ENCODE results near the gene CYP2D6.
"Not testable (repeated sequence)": the region's sequence is repeated elsewhere in the genome, so short reads cannot be mapped to it uniquely, and the experiment has no call there.

Gene CYP2D6

DNA sequence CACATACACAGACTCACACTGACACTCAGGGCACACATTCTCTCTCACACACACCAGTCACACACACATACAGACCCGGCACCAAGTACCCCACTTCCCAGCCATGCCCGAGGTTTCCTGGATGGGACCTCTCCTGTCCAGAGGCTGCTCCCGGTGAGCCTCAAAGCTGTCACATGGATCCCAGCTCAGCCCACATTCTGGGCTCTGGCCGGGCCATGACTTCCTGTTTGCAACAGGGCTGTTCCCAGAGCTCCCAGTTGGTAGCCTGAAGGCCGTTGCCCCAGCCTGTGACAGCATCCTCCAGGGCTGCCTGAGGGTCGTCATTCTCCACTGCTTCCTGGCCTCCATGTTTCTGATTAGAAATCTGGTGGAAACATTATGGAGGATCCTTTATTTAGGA, 14.6 kb upstream of the CYP2D6 start:
- no peaks in the 10 kb centered on the region for H3K27me3 ChIP-seq (ENCODE audit: control insufficient read depth in 5 of 5, insufficient read depth in 4 of 5, low read length in 5 of 5)
- H3K4me3 ChIP-seq (ENCODE audit: low read depth in 1 of 5, low read length in 5 of 5) = no peak overlapping the region
- peaks cover 0 to 5% (median 0%) of the 10 kb centered on the region in 5 donors for H3K4me1 ChIP-seq (ENCODE audit: control insufficient read depth in 5 of 5, insufficient read depth in 5 of 5, low read length in 5 of 5)
- peaks cover 0 to 10% (median 3%) of the 10 kb centered on the region in 5 donors for H3K36me3 ChIP-seq (ENCODE audit: control insufficient read depth in 5 of 5, insufficient read depth in 5 of 5, low read length in 5 of 5)
- H3K9me3 ChIP-seq (ENCODE audit: control insufficient read depth in 5 of 5, low read length in 5 of 5) = no peaks in the 10 kb centered on the region
- no peak overlapping the region for H3K27ac ChIP-seq (ENCODE audit: low read depth, low read length)
- no peak overlapping the region for H3K9ac ChIP-seq (ENCODE audit: low read length in 5 of 5)

DNA sequence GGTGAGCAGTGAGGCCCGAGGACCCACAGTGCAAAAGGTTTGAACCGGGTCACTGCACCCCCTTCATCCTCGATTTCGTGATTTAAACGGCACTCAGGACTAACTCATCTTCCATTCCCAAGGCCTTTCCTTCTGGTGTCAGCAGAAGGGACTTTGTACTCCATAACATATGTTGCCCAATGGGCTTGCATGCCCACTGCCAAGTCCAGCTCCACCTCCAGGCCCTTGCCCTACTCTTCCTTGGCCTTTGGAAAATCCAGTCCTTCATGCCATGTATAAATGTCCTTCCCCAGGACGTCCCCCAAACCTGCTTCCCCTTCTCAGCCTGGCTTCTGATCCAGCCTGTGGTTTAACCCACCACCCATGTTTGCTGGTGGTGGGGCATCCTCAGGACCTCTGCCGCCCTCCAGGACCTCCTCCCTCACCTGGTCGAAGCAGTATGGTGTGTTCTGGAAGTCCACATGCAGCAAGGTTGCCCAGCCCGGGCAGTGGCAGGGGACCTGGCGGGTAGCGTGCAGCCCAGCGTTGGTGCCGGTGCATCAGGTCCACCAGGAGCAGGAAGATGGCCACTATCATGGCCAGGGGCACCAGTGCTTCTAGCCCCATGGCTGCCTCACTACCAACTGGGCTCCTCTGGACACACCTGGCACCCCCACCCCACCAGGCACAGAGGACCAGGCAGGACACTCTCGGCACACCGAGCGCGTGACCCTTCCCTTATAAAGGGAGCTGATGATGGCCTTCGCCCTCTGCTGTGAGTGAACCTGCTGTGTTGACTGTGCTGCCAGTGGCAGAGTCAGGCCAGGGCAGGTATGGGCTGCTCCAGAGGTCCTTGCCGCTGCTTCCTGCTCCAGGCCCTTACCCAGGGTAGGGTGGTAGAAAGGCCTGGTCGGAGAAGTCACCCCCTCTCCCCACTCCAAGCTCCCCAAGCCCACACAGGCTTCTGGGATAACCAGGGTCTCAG, 13.5 kb upstream of the CYP2D6 start:
- H3K4me1 ChIP-seq (ENCODE audit: control insufficient read depth in 5 of 5, insufficient read depth in 5 of 5, low read length in 5 of 5); H3K9me3 ChIP-seq (ENCODE audit: control insufficient read depth in 5 of 5, low read length in 5 of 5); H3K9ac ChIP-seq (ENCODE audit: low read length in 5 of 5); H3K4me3 ChIP-seq (ENCODE audit: low read depth in 1 of 5, low read length in 5 of 5); H3K27me3 ChIP-seq (ENCODE audit: control insufficient read depth in 5 of 5, insufficient read depth in 4 of 5, low read length in 5 of 5); H3K27ac ChIP-seq (ENCODE audit: low read depth, low read length); H3K36me3 ChIP-seq (ENCODE audit: control insufficient read depth in 5 of 5, insufficient read depth in 5 of 5, low read length in 5 of 5): not testable (repeated sequence)

DNA sequence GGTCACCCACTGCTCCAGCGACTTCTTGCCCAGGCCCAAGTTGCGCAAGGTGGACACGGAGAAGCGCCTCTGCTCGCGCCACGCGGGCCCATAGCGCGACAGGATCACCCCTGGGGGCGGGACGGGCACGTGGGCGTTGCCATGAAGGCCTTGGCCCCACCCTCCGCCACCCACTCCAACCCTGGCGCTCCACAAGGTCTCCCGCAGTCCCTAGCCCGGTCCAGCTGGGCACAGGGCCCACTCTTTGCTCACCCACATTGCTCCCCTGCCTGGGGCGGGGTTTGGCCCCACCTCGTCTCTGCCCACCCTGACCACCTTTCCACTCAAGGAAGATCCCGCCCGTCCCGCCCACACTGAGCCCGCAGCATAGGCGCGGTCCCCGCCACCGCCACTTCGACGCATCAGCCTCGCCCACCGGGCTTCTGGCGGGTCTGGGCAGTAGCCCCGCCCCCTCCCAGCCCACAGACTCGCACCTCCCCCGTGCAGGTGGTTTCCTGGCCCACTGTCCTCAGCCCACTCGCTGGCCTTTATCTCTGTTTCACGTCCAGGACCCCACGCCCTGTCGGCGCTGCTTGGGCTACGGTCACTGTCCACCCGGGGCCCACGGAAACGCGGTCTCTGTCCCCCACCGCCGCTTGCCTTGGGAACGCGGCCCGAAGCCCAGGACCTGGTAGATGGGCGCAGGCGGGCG, 12.3 kb upstream of the CYP2D6 start:
- peaks cover 0 to 5% (median 0%) of the 10 kb centered on the region in 5 donors for H3K4me1 ChIP-seq (ENCODE audit: control insufficient read depth in 5 of 5, insufficient read depth in 5 of 5, low read length in 5 of 5)
- H3K27ac ChIP-seq (ENCODE audit: low read depth, low read length) = no peak overlapping the region
- H3K9me3 ChIP-seq (ENCODE audit: control insufficient read depth in 5 of 5, low read length in 5 of 5) = no peaks in the 10 kb centered on the region
- peaks cover 0 to 5% (median 3%) of the 10 kb centered on the region in 5 donors for H3K36me3 ChIP-seq (ENCODE audit: control insufficient read depth in 5 of 5, insufficient read depth in 5 of 5, low read length in 5 of 5)
- no peak overlapping the region for H3K9ac ChIP-seq (ENCODE audit: low read length in 5 of 5)
- H3K27me3 ChIP-seq (ENCODE audit: control insufficient read depth in 5 of 5, insufficient read depth in 4 of 5, low read length in 5 of 5) = no peaks in the 10 kb centered on the region
- H3K4me3 ChIP-seq (ENCODE audit: low read depth in 1 of 5, low read length in 5 of 5) = no peak overlapping the region

DNA sequence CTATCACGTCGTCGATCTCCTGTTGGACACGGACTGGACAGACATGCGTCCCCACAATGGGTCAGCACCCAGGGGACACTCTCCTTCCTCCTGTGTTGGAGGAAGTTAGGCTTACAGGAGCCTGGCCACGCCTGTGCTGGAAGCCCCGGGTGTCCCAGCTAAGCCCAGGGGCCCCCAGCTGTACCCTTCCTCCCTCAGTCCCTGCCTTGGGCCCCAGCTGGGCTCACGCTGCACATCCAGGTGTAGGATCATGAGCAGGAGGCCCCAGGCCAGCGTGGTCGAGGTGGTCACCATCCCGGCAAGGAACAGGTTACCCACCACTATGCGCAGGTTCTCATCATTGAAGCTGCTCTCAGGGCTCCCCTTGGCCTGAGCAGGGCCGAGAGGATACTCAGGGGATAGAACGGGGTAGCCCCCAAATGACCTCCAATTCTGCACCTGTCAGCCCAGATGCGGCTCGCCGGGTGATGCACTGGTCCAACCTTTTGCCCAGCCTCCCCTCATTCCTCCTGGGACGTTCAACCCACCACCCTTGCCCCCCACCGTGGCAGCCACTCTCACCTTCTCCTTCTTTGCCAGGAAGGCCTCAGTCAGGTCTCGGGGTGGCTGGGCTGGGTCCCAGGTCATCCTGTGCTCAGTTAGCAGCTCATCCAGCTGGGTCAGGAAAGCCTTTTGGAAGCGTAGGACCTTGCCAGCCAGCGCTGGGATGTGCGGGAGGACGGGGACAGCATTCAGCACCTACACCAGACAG, 10.9 kb upstream of the CYP2D6 start:
- not testable (repeated sequence) for H3K9ac ChIP-seq (ENCODE audit: low read length in 5 of 5); H3K4me1 ChIP-seq (ENCODE audit: control insufficient read depth in 5 of 5, insufficient read depth in 5 of 5, low read length in 5 of 5); H3K27me3 ChIP-seq (ENCODE audit: control insufficient read depth in 5 of 5, insufficient read depth in 4 of 5, low read length in 5 of 5); H3K9me3 ChIP-seq (ENCODE audit: control insufficient read depth in 5 of 5, low read length in 5 of 5); H3K36me3 ChIP-seq (ENCODE audit: control insufficient read depth in 5 of 5, insufficient read depth in 5 of 5, low read length in 5 of 5); H3K4me3 ChIP-seq (ENCODE audit: low read depth in 1 of 5, low read length in 5 of 5); H3K27ac ChIP-seq (ENCODE audit: low read depth, low read length)

DNA sequence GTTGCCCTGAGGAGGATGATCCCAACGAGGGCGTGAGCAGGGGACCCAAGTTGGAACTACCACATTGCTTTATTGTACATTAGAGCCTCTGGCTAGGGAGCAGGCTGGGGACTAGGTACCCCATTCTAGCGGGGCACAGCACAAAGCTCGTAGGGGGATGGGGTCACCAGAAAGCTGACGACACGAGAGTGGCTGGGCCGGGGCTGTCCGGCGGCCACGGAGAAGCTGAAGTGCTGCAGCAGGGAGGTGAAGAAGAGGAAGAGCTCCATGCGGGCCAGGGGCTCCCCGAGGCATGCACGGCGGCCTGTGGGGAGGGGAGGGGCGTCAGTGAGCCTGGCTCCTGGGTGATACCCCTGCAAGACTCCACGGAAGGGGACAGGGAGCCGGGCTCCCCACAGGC, 9.5 kb upstream of the CYP2D6 start:
- H3K9me3 ChIP-seq (ENCODE audit: control insufficient read depth in 5 of 5, low read length in 5 of 5); H3K9ac ChIP-seq (ENCODE audit: low read length in 5 of 5); H3K27me3 ChIP-seq (ENCODE audit: control insufficient read depth in 5 of 5, insufficient read depth in 4 of 5, low read length in 5 of 5); H3K27ac ChIP-seq (ENCODE audit: low read depth, low read length); H3K36me3 ChIP-seq (ENCODE audit: control insufficient read depth in 5 of 5, insufficient read depth in 5 of 5, low read length in 5 of 5); H3K4me1 ChIP-seq (ENCODE audit: control insufficient read depth in 5 of 5, insufficient read depth in 5 of 5, low read length in 5 of 5); H3K4me3 ChIP-seq (ENCODE audit: low read depth in 1 of 5, low read length in 5 of 5): not testable (repeated sequence)

DNA sequence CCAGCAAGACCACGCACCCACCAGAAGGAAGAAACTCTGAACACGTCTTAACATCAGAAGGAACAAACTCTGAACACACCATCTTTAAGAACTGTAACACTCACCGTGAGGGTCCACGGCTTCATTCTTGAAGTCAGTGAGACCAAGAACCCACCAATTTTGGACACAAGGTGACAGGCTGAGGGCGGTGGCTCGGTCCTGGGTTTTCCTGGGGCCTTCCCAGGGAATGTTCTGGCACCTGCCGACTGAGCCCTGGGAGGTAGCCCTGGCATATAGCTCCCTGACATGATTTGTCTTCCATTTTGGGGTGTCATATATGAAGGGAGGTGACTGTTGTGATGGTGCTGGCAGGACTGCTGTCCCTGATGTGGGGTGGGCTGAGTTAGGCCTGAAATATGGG, 8.9 kb upstream of the CYP2D6 start:
- H3K9ac ChIP-seq (ENCODE audit: low read length in 5 of 5); H3K36me3 ChIP-seq (ENCODE audit: control insufficient read depth in 5 of 5, insufficient read depth in 5 of 5, low read length in 5 of 5): not testable (repeated sequence)

DNA sequence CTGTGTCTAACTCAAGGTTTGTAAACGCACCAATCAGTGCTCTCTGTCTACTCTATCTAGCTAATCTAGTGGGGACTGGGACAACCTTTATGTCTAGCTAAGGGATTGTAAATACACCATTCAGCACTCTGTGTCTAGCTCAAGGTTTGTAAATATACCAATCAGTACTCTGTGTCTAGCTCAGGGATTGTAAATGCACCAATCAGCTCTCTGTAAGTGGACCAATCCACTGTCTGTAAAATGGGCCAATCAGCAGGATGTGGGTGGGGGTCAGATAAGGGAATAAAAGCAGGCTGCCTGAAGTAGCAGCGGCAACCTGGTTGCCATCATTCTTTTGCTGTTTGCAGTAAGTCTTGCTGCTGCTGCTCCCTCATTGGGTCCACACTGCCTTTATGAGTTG, 8.4 kb upstream of the CYP2D6 start:
- Histone ChIP-seq H3K9me3 (ENCODE audit: control insufficient read depth in 5 of 5, low read length in 5 of 5) (no peaks in the 10 kb centered on the region), H3K27ac (ENCODE audit: low read depth, low read length) (no peak overlapping the region), H3K4me1 (ENCODE audit: control insufficient read depth in 5 of 5, insufficient read depth in 5 of 5, low read length in 5 of 5) (peaks cover 0 to 9% (median 0%) of the 10 kb centered on the region in 5 donors), H3K4me3 (ENCODE audit: low read depth in 1 of 5, low read length in 5 of 5) (no peak overlapping the region), H3K36me3 (ENCODE audit: control insufficient read depth in 5 of 5, insufficient read depth in 5 of 5, low read length in 5 of 5) (peaks cover 0 to 5% (median 0%) of the 10 kb centered on the region in 5 donors), H3K27me3 (ENCODE audit: control insufficient read depth in 5 of 5, insufficient read depth in 4 of 5, low read length in 5 of 5) (peaks cover 0 to 3% (median 0%) of the 10 kb centered on the region in 5 donors), H3K9ac (ENCODE audit: low read length in 5 of 5) (no peak overlapping the region)

More for the DNA sequence above, 8.9 kb upstream of the CYP2D6 start:
- not testable (repeated sequence) for H3K4me3 ChIP-seq (ENCODE audit: low read depth in 1 of 5, low read length in 5 of 5); H3K27ac ChIP-seq (ENCODE audit: low read depth, low read length); H3K27me3 ChIP-seq (ENCODE audit: control insufficient read depth in 5 of 5, insufficient read depth in 4 of 5, low read length in 5 of 5); H3K9me3 ChIP-seq (ENCODE audit: control insufficient read depth in 5 of 5, low read length in 5 of 5); H3K4me1 ChIP-seq (ENCODE audit: control insufficient read depth in 5 of 5, insufficient read depth in 5 of 5, low read length in 5 of 5)

DNA sequence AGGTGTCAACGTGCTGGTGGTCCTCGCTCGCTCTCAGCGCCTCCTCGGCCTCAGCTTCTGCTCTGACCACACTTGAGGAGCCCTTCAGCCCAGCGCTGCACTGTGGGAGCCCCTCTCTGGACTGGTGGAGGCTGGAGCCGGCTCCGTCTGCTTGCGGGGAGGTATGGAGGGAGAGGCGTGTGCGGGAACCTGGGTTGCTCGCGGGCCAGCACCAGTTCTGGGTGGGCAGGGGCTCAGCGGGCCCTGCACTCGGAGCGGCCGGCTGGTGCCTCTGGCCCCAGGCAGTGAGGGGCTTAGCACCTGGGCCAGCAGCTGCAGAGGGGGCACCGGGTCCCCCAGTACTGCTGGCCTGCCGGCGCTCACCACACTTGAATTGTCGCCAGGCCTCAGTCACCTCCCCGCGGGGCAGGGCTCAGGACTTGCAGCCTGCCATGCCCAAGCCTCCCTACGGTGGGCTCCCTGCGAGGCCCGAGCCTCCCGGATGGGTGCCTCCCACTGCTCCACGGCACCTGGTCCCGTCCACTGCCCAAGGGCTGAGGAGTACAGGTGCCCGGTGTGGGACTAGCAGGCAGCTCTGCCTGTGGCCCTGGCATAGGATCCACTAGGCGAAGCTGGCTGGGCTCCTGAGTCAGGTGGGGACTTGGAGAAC, 7.6 kb upstream of the CYP2D6 start:
- no peaks in the 10 kb centered on the region for H3K9me3 ChIP-seq (ENCODE audit: control insufficient read depth in 5 of 5, low read length in 5 of 5)
- peaks cover 0 to 5% (median 0%) of the 10 kb centered on the region in 5 donors for H3K36me3 ChIP-seq (ENCODE audit: control insufficient read depth in 5 of 5, insufficient read depth in 5 of 5, low read length in 5 of 5)
- H3K27me3 ChIP-seq (ENCODE audit: control insufficient read depth in 5 of 5, insufficient read depth in 4 of 5, low read length in 5 of 5) = peaks cover 0 to 3% (median 0%) of the 10 kb centered on the region in 5 donors
- no peak overlapping the region for H3K4me3 ChIP-seq (ENCODE audit: low read depth in 1 of 5, low read length in 5 of 5)
- H3K27ac ChIP-seq (ENCODE audit: low read depth, low read length) = no peak overlapping the region
- peaks cover 0 to 8% (median 0%) of the 10 kb centered on the region in 5 donors for H3K4me1 ChIP-seq (ENCODE audit: control insufficient read depth in 5 of 5, insufficient read depth in 5 of 5, low read length in 5 of 5)
- no peak overlapping the region for H3K9ac ChIP-seq (ENCODE audit: low read length in 5 of 5)

DNA sequence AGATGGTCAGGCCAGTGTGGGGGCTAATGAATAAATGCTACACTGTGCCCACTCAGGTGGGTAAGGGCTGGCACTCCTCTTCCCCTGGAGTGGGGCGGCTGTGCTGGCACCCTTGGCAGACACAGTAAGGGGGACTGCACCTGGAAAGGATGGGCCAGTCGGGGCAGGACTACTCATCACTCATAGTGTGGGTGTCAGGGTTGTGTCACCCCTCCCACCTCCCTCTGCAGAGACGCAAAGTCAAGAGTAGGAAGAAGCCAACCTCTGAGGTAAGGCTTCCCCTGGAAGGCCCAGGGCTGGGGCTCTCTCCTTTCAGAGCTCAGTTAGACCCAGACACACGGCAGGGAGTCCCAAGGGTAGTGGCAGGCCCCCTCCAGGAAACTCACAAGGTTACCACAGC, 5.1 kb upstream of the CYP2D6 start:
- H3K27ac ChIP-seq (ENCODE audit: low read depth, low read length); H3K9me3 ChIP-seq (ENCODE audit: control insufficient read depth in 5 of 5, low read length in 5 of 5); H3K27me3 ChIP-seq (ENCODE audit: control insufficient read depth in 5 of 5, insufficient read depth in 4 of 5, low read length in 5 of 5); H3K4me3 ChIP-seq (ENCODE audit: low read depth in 1 of 5, low read length in 5 of 5); H3K9ac ChIP-seq (ENCODE audit: low read length in 5 of 5); H3K36me3 ChIP-seq (ENCODE audit: control insufficient read depth in 5 of 5, insufficient read depth in 5 of 5, low read length in 5 of 5): not testable (repeated sequence)
- H3K4me1 ChIP-seq (ENCODE audit: control insufficient read depth in 5 of 5, insufficient read depth in 5 of 5, low read length in 5 of 5) = peaks cover 0 to 11% (median 0%) of the 10 kb centered on the region in 5 donors
